Measurements from ENCODE around the gene FOSL2.

FOSL2 gene

DNA sequence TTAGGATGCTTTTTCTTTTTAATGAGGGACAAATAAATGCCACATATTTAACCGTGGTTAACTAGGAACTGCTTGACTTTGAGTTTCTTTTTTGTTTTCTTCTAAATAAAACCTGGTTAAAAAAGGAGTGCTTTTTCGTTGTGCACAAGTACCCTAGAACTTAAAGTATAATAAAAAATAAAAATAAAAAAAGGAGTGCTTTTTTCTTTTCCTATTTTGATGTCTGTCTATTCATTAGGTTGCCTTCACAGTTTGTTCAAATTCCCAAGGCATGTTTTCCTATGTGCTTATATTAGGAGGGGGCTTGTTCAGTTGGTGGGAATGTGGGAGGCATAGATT lies 4.4 kb downstream of the FOSL2 start:
- DNase-seq: no peak

DNA sequence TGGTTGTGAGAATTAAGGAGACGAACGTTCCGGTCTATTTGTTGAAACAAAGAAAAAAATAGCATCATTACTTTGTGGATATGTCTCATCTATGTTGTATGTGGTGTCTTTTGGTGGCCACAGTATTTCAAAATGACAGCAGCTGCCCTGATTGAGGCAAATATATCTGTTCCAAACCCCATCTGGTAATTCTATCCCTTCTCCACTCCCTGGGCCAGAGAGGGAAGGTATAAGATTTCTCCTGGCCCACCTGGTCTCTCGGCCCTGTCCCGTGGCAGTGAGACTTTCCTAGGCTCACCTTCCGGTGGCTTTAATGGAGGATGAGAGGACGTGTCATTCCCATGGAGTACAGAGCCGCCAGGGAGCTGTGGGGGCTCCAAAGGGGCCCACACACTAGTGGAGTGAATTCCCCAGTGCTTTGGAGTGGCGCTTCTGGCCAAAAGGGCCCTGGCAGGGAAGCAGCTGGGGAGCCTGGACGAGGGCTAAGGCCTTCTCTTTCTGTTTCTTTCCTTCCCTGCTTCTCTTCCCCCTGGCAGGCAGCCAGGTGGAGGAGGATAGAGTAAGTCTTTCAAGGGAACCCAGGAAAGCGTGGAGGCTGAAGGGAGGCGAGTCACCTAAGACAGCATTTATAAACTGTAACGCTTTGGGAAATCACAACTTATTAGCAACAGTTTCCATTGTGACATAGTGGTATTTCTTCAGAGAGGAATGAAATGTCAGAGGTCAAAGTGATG lies 5.6 kb downstream of the FOSL2 start:
- no peak for DNase-seq

DNA sequence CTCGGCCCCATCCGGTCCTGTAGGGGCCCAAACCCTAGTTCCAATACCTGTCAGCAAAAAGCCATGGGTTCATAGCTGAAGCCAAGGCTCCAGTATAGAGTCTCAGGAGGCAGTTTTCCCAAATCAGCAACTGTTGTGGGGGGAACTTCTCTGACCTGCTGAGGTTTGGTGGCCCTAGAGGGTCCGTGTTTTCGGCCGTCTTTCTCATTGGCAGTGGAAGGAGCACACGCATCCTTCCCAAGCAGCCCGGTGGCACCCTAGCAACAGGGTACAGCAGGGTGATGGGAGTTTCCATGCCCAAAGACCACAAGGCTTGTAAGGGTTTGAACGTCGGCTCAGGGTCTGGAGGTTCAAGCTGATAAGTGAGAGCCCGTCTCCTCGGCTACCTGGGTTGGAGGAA lies 6.6 kb downstream of the FOSL2 start:
- no peak for DNase-seq

DNA sequence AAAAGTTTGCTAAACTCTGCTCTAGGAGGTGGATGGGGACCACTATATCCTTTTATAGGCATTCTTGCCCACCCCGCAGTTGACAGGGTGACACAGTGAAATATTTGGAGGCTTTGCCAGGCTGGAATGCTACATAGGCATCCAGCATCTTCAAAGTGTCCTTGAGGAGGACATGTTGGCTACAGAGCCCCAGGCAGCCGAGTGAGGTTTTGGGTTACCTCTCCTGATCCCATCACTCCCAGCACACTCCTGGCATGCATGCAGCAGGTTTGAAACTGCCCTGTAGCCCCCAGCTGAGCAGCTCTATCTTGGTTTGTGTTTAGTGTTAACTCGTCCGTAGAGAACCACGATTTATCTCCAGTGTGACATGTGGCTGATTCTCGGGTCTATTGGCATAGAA lies 7.3 kb downstream of the FOSL2 start:
- DNase-seq: no peak

DNA sequence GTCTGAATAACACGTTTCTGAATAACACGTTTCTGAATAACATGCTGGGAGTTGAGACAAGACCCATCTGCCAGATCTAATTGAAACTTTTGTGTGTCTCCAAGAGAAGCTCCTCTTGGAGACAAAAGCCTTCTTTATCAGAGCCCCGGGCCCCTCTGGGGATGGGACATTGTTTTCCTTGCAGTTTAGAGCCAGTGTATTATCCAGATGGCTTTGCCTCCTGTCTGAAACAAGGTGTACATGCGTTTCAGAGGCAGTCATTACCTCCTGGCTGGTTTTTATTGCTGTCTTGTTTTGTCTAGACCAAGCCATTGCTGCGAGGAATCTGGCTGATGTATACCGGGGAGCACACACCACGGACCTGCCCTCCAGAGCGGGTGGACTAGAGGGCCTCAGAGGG lies 7.8 kb downstream of the FOSL2 start:
- DNase-seq: no peak

DNA sequence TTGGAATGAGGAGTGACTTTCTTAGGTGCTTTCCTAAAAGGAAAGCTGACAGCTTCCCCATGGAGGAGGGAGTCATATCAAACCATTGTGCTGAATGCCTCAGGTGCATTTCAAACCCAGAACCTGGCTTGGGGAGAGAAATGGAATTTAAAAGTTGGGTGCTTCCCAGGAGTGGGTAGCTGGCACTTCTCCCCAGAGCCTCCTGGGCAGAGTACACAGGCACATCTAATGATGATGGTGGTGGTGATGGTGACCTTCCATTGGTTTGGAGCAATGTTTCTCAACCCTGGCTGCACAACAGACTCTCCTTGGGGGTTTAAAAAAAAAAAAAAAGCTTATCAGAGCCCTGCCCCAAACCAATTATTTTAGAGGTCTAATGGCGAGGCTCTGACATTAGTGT lies 8.3 kb downstream of the FOSL2 start:
- no peak for DNase-seq

DNA sequence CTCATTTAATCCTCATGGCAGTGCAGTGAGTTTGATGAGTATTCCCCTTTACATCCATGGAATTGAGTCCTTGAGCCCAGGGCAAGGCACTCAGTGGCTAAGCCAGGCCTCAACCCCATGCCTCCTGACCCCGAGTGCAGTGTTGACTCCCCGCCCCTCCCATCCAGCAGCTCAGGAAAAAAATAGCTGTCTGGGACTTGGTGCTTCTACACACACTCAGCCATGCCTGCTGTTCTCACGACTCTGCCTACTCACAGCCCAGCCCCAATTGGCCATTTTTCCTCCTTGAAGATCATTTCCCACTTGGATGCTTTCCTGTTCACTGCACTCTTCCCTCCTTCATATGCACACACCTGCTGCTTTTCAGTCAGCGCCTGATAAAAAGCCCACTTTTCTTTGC lies 8.8 kb downstream of the FOSL2 start:
- no peak for DNase-seq

DNA sequence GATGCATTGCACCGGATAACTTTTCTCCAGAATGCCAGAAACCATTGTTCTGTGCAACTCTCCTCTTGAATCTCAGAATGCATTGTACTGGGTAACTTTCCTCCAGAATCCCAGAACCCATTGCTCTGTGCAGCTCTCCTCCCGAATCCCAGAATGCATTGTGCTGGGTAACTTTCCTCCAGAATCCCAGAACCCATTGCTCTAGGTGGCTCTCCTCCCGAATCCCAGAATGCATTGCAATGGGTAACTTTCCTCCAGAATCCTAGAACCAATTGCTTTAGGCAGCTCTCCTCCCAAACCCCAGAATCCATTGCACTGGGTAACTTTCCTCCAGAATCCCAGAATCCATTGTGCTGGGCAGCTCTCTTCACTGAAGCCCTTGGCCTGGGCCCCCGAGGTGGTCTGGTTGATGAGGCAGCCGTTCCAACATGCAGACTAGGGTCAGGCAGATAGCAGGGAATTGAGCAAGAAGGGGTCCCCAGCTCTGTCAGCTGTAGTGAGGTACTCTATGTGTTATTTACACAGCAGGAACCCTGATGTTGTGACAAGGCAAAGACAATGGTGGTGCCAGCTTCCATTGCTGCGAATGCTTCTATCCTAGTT lies 9.4 kb downstream of the FOSL2 start:
- DNase-seq: no peak

DNA sequence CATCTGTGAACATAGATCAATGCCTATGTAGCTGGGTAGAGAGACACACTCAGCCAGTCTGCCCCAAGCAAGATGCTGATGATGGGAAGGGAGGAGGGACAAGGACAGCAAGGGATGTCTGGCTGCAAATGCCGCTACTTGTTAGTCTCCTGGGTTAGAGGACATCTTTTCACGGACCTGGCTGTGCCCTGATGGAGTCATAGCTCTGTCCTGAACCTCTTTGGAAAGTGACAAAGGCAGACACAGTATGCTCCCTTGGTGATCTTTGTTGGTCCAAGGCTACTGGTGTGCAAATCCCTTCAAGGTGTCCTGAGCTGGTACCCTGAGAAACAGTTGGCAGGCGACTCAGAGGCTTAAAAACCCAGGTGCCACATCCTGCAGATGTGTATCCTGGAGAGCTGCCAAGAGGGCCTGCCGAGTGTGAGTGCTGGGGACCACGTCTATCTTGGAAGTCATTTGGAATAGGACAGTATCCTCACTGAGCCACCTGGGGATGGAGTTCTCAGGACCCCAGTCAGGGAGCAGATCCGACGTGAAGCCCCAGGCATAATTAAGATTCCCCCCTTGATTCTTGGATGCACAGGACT lies 10.8 kb downstream of the FOSL2 start:
- no peak for DNase-seq

DNA sequence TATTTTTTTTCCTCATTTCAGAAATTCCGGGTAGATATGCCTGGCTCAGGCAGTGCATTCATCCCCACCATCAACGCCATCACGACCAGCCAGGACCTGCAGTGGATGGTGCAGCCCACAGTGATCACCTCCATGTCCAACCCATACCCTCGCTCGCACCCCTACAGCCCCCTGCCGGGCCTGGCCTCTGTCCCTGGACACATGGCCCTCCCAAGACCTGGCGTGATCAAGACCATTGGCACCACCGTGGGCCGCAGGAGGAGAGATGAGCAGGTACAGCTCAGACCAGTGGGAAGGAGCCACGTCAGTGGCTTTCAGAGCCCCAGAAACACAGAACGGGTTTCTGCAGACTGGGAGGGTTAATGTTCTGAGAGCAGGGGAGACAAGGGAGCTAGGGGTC lies 11.4 kb downstream of the FOSL2 start:
- DNase-seq: no peak

DNA sequence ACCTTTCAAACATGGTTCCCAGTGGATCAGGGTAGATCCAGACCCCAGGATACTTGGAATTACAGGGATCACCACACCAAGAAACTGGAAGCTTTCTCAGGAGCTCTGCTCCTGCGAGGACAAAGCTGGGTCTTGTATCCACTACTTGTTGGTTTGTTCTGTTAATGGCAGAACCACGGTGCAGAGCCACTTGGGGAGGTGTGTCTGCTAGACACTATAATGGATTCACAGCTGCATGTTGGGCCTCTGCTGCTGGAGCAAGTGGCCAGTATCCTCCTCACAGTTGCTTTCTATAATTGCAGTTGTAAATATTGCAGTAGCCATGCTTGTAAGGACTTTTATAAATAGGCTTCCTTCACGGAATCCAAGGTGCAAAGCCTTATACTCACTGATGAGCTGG lies 12.9 kb downstream of the FOSL2 start:
- DNase-seq: no peak

DNA sequence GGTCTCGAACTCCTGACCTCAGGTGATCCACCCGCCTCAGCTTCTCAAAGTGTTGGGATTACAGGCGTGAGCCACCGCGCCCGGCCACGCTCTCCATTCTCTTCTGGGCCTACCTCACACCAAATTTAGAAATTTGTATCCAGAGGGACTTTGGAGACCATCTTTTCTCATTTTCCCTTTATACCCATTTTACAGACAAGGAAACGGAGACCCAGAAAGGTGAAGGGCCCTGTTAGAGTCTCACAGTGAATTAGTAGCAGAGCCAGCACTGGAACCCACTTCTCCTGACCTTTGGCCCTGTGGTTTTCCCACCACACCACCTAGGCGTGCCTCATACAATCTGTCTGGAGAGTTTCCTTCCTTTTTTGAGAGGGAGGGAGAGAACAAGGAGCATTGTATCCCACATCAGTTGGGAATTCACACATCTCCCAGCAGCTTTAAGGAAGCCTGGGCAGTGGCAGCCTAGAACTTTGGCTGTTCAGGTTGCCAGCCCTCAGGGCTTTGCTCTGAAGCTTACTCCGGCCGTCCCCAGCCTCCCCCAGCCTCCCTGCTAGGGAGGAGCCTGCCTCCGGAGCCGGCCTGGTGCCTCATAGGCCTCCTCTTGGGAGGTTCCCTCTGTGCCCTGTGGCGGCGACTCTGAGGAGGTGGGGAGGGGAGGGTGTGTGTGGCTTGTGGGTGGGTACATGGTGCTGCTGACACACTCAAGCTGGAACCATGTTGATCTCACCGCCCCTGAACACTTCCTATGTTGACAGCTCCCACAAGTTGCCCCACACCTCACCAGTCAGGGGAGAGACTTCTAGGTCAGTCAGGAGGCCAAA lies 13.8 kb downstream of the FOSL2 start:
- DNase-seq: no peak

DNA sequence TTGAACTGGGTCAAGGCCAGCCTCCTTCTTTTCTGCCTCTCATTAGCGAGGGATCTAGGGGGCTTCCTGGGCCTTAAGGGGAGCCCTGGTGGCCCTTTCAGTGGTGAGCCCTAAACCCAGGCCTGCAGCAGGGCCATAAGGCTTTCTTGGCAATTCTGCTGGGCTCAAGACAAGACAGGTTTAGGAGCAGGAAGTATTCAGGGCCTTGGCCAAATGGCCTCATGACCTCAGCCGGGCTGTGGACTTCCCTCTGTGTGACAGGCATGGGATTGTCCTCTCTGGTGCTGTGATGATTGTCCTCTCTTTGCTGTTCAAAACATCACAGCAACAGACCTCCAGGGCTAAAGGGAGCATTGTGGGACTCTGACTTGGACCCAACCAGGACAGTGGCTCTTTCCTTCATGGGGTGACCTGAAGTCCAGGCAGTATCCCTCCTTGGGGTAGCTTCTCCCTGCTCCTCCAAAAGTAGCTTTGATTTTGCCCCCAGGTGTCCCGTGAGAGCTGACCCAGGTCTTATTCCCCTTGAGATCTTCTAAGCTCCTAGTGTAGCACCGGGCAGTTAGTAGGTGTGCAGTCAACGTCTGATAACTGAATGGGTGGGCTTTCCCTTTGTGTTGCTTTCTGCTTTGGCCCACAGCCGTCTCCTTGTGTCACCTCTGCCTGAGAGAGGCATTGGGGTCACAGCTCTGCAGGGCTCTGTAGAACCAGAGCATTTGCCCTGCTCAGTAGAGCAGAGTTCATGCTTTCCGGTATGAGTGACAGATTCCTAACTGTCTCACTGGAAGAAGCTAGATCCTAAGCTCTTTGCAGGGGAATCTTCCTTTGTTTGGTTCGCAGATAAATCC lies 14.7 kb downstream of the FOSL2 start:
- no peak for DNase-seq

DNA sequence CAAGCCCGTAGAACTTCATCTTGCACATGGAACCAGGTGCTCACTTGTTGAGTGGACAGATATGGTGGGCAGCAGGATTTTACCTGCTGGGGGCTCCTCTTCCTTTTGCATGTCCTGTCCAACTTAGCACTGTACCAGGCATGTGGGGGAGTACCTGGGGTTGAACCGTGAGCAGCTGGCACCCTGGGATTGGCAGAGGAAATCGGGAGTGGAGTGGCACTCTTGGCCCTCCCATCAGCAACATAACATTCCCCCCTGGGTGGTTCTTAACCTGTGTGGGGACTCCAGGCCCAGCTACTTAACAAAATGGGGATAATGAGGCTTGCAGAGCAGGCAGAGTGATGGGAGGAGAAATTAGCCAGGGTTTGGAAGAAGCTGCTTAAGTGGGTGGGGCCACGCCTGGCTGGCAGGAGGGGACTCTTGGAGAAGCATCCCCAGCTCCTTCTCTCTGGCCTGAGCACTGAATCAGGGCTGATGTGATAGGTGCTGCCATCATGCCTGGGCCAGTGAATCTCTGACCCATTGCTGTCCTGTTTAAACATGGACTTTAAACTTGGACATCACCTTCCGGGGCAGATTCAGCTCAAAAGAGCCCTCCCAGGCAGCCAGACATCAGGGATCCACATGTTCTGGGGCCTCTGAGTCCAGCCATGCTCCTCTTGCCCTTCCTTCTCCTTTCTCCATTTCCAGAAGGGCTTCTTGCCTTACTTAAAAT lies 15.5 kb downstream of the FOSL2 start:
- DNase-seq: no peak

DNA sequence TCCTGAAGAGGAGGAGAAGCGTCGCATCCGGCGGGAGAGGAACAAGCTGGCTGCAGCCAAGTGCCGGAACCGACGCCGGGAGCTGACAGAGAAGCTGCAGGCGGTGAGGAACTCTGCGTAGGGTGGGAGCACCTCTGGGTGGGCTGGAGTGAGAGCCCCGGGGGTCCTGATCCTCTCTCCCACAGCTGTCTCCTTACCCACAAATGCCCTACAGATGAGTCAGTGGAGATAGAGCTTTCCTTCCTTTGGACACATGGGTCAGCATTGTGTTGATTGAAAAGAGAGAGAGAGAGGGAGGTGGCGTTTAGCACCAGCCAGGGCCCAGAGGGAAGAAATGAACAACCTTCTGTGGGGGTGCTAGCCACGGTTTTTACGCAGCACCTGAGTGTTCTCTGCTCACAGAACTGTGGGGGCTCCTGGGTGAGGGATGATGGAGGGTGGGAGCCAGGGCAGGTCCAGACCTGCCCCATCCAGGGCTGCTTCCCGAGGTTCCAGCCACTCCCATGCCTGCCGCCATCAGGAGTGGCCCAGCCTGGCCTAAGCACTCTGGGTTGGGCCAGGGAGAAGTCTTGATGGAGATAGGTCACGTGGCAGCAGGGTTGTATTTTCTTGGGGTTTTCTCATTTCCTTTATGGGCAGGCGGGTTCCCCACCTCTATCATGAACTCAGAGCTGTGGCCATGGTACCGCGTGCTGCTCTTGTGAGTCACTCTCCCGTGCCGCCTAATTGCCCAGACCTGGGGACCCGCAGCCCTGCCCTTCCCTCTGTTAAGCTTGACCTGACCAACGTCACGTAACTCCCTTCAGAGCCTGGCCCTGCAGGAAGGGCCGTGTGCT lies 16.3 kb downstream of the FOSL2 start:
- peak; percentile 50 for DNase-seq

DNA sequence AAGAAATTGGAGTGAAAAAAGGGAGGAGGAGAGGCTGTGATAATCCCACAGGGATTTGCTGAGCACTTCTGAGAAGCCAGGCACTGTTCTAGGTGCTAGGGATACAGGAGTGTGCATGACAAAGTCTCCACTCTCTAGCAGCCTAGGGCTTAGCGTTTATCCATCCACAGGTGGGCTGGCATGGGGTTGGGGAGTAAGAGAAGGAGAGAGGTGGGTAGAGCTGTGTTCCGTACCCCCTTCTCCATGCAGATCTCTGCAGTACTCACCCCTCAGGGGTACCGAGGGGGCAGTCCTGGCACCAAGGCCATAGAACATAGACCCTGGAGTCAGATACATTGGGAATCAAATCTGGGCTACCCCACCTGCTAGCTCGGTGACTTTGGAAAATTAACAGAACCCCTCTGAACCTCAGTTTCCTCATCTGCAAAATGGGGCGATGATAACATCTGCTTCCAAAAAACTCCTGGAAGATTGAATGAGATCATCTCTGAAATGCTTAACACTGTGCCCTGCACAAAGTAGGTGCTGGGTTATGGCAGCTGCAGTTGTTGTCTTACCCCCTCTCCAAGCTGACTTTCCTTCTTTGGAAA lies 18.6 kb downstream of the FOSL2 start:
- DNase-seq: no peak

DNA sequence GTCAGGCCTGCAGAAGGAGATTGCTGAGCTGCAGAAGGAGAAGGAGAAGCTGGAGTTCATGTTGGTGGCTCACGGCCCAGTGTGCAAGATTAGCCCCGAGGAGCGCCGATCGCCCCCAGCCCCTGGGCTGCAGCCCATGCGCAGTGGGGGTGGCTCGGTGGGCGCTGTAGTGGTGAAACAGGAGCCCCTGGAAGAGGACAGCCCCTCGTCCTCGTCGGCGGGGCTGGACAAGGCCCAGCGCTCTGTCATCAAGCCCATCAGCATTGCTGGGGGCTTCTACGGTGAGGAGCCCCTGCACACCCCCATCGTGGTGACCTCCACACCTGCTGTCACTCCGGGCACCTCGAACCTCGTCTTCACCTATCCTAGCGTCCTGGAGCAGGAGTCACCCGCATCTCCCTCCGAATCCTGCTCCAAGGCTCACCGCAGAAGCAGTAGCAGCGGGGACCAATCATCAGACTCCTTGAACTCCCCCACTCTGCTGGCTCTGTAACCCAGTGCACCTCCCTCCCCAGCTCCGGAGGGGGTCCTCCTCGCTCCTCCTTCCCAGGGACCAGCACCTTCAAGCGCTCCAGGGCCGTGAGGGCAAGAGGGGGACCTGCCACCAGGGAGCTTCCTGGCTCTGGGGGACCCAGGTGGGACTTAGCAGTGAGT lies 19.4 kb downstream of the FOSL2 start:
- no peak for DNase-seq

DNA sequence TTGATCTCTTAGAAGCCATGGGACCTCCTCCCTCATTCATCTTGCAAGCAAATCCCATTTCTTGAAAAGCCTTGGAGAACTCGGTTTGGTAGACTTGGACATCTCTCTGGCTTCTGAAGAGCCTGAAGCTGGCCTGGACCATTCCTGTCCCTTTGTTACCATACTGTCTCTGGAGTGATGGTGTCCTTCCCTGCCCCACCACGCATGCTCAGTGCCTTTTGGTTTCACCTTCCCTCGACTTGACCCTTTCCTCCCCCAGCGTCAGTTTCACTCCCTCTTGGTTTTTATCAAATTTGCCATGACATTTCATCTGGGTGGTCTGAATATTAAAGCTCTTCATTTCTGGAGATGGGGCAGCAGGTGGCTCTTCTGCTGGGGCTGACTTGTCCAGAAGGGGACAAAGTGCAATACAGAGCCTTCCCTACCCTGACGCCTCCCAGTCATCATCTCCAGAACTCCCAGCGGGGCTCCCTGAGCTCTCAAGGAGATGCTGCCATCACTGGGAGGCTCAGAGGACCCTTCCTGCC lies 20.0 kb downstream of the FOSL2 start:
- DNase-seq: no peak

DNA sequence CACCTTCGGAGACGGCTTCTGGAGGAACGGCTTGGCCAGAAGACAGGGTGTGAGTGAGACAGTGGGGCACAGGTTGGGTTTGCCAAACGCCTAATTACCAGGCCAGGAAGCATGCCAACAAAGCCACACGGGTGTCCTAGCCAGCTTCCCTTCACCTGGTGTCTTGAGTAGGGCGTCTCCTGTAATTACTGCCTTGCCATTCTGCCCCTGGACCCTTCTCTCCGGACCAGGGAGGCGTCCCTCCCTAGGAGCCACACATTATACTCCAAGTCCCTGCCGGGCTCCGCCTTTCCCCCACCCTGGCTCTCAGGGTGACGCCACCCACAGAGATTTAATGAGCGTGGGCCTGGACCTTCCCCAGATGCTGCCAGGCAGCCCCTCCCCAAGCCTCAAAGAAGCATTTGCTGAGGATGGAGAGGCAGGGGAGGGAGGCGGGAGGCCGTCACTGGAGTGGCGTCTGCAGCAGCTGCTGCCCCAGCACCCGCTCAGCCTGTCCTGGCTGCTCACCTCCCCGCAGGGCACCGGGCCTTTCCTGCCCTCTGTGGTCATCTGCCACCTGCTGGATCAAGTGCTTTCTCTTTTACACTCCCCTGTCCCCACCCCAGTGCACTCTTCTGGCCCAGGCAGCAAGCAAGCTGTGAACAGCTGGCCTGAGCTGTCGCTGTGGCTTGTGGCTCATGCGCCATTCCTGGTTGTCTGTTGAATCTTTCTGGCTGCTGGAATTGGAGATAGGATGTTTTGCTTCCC lies 20.7 kb downstream of the FOSL2 start:
- DNase-seq: no peak
